GM12872 (cell line): ENCODE data around the gene AK8.

Experiments used
- CTCF ChIP-seq: IDR thresholded peaks from 3 replicates; pipeline ENCODE4 v1.5.1; 2011; ENCODE audit warnings: low read depth, mild to moderate bottlenecking, low read length, moderate library complexity; ENCODE audit not compliant: insufficient read depth

Gene AK8

GRCh38 chr9:132818588-132818987 lies 59.5 kb downstream of the AK8 start:
- TF ChIP-seq CTCF, result no peak

GRCh38 chr9:132814937-132815336 lies 63.1 kb downstream of the AK8 start:
- TF ChIP-seq CTCF, result no peak

GRCh38 chr9:132813115-132813771 lies 64.8 kb downstream of the AK8 start:
- no peak for TF ChIP-seq CTCF

- no peak for TF ChIP-seq CTCF
These were observed 66.1 kb downstream of the AK8 start for GRCh38 chr9:132811985-132812384.

- no peak for TF ChIP-seq CTCF
These were observed 67.8 kb downstream of the AK8 start for GRCh38 chr9:132810314-132810713.

GRCh38 chr9:132809677-132810271 lies 68.3 kb downstream of the AK8 start:
- no peak for TF ChIP-seq CTCF

GRCh38 chr9:132808645-132809044 lies 69.4 kb downstream of the AK8 start:
- no peak for TF ChIP-seq CTCF
